K562 (cell line): Measurements from ENCODE around the gene DNAJC8. TPM values are rescaled to one million over a fixed set of nuclear protein-coding genes. Genes with fewer than 3 reads are reported as not detected.
A peak's percentile ranks its signal among the peaks of the same experiment; 100 is the strongest.

ENCODE experiments used
- ATAC-seq: fragments of 200-7000 bp; cut with Tn5 transposase; 3 replicates; pipeline ENCODE4 v1.9.1; 2020; ENCODE audit warnings: moderate library complexity
- BruUV-seq: library from RNA; stranded (reverse); fragments of 400-500 nt; replicated peaks from 2 replicates; lab custom pipeline; 2021; lab: Mats Ljungman, UMichigan
- CTCF ChIA-PET: fragments of 300-600 bp; formaldehyde crosslinking; extraction: SDS; loops from one replicate; lab custom pipeline; 2021; ENCODE audit warnings: low intra/inter-chr PET ratio; lab: Yijun Ruan, JAX
- POLR2A ChIA-PET: fragments of 300-600, 350-650 bp; sonication (Branson Sonifier 250); formaldehyde crosslinking; extraction: SDS; loops from one replicate; lab custom pipeline; 2021; ENCODE audit warnings: antibody characterized with exemption, inconsistent platforms; lab: Yijun Ruan, JAX
- DNase-seq, 4 experiments: peaks; one replicate each; pipeline versions ENCODE4 v3.0.0 to v3.0.0-alpha.2; 2011 to 2018; ENCODE audit warnings: low spot score in 3 of 4, mixed read lengths in 3 of 4; ENCODE audit errors: extremely low read depth in 1 of 4
- FAIRE-seq: peaks from 2 replicates; lab custom pipeline; 2011; peaks lifted over from hg19 to GRCh38; lab: Jason Lieb, UNC
- H2AFZ ChIP-seq: 2 replicates; pipeline ENCODE4 v1.6.0; 2011; ENCODE audit warnings: low read depth, low read length, control low read depth, inconsistent platforms
- H3K27ac ChIP-seq: fragments of 200-600 bp; 3 replicates; pipeline ENCODE4 v1.8.0; 2011; ENCODE audit warnings: low read depth, mild to moderate bottlenecking, control low read depth, inconsistent platforms, low read length, moderate library complexity, mixed read lengths; ENCODE audit errors: extremely low read depth
- H3K27me3 ChIP-seq, 2 experiments: fragments of 300-600 bp in 1 of 2; 2 replicates in 1 of 2; 3 replicates in 1 of 2; pipeline versions ENCODE4 v1.6.0 to v1.8.0; 2011; ENCODE audit warnings: inconsistent platforms in 2 of 2, low read length in 2 of 2, mild to moderate bottlenecking in 1 of 2, mixed read lengths in 1 of 2, moderate library complexity in 1 of 2; ENCODE audit not compliant: control insufficient read depth in 2 of 2, insufficient read depth in 2 of 2
- H3K36me3 ChIP-seq: fragments of 300-600 bp; 3 replicates; pipeline ENCODE4 v1.8.0; 2011; ENCODE audit warnings: mild to moderate bottlenecking, low read length, inconsistent platforms; ENCODE audit not compliant: control insufficient read depth, insufficient read depth
- H3K4me1 ChIP-seq, 2 experiments: fragments of 200-600 bp in 1 of 2; replicated peaks in 1 of 2; 2 replicates in 1 of 2; 3 replicates in 1 of 2; pipeline versions ENCODE4 v1.5.1 to v1.8.0; 2011; ENCODE audit warnings: inconsistent platforms in 2 of 2, low read length in 2 of 2, mild to moderate bottlenecking in 1 of 2, mixed read lengths in 1 of 2, moderate library complexity in 1 of 2; ENCODE audit not compliant: control insufficient read depth in 2 of 2, insufficient read depth in 2 of 2
- H3K4me2 ChIP-seq: 2 replicates; pipeline ENCODE4 v1.6.1; 2011; ENCODE audit warnings: low read length, control low read depth, inconsistent platforms, mixed read lengths; ENCODE audit not compliant: insufficient read depth
- H3K4me3 ChIP-seq: fragments of 200-600 bp; sonication (generic), shearing (Covaris generic); 2 replicates; pipeline ENCODE4 v1.5.1; 2016; ENCODE audit warnings: control low read depth, inconsistent platforms
- H3K79me2 ChIP-seq: fragments of 200-600 bp; 3 replicates; pipeline ENCODE4 v1.8.0; 2011; ENCODE audit warnings: low read length, inconsistent platforms; ENCODE audit not compliant: control insufficient read depth, insufficient read depth
- H3K9ac ChIP-seq, 2 experiments: 2 replicates each; pipeline versions ENCODE4 v1.6.0 to v1.6.1; 2011; ENCODE audit warnings: low read depth in 2 of 2, low read length in 2 of 2, control low read depth in 1 of 2, inconsistent platforms in 1 of 2, mild to moderate bottlenecking in 1 of 2, mixed read lengths in 1 of 2; ENCODE audit not compliant: insufficient read depth in 1 of 2
- H3K9me1 ChIP-seq: one replicate; pipeline ENCODE4 v1.6.0; 2011; ENCODE audit warnings: inconsistent platforms, mild to moderate bottlenecking, low read length, moderate library complexity; ENCODE audit not compliant: control insufficient read depth, insufficient read depth
- H3K9me3 ChIP-seq: replicated peaks from 2 replicates; pipeline ENCODE4 v1.5.1; 2011; ENCODE audit warnings: low read depth, low read length, inconsistent platforms; ENCODE audit not compliant: control insufficient read depth, insufficient read depth
- H4K20me1 ChIP-seq: replicated peaks from 2 replicates; pipeline ENCODE4 v1.6.1; 2011; ENCODE audit warnings: low read length, inconsistent platforms, mixed read lengths; ENCODE audit not compliant: control insufficient read depth, insufficient read depth
- AFF1 ChIP-seq, 2 experiments: fragments of 450-650 bp; IDR thresholded peaks; 2 replicates each; pipeline ENCODE4 v1.6.1; 2018; ENCODE audit warnings: mild to moderate bottlenecking in 2 of 2, low read depth in 1 of 2; ENCODE audit not compliant: partially characterized antibody in 2 of 2
- ETS1 ChIP-seq: conservative IDR thresholded peaks from 2 replicates; pipeline ENCODE4 v1.6.1; 2011; ENCODE audit warnings: low read depth, mild to moderate bottlenecking, low read length; ENCODE audit not compliant: control insufficient read depth
- POLR2G ChIP-seq: fragments of 200-400 bp; formaldehyde crosslinking; IDR thresholded peaks from 2 replicates; pipeline ENCODE4 v1.6.1; 2017; ENCODE audit warnings: low read depth, mild to moderate bottlenecking, antibody characterized with exemption, low read length, moderate library complexity
- RBFOX2 ChIP-seq: fragments of 200-400 bp; formaldehyde crosslinking; IDR thresholded peaks from 2 replicates; pipeline ENCODE4 v1.6.1; 2017; ENCODE audit warnings: low read depth, mild to moderate bottlenecking, low read length, moderate library complexity
- RBM22 ChIP-seq: fragments of 200-400 bp; formaldehyde crosslinking; IDR thresholded peaks from 2 replicates; pipeline ENCODE4 v1.6.1; 2018; ENCODE audit warnings: low read length, low read depth; ENCODE audit not compliant: poor library complexity, severe bottlenecking
- ZNF212 ChIP-seq: fragments of 450-650 bp; formaldehyde crosslinking; IDR thresholded peaks from 2 replicates; pipeline ENCODE4 v1.4.0; 2020; ENCODE audit warnings: mild to moderate bottlenecking
- ZNF316 ChIP-seq: fragments of 450-650 bp; IDR thresholded peaks from 2 replicates; pipeline ENCODE4 v1.6.1; 2016
- WGBS: fragments of 100-300 bp; shearing (Covaris generic); methylation state at CpG from one replicate; pipeline ENCODE4 v1.1.6; 2016; ENCODE audit warnings: low coverage, mixed read lengths; ENCODE audit not compliant: insufficient coverage; ENCODE audit errors: missing lambda C conversion rate; 5-methylcytosine and 5-hydroxymethylcytosine counted together
- in situ Hi-C: fragments of 300-500 bp; cut with MboI; formaldehyde crosslinking; loops from 4 replicates; pipeline ENCODE4 v1.15.0; 2018; ENCODE audit warnings: inconsistent platforms, mixed read lengths
- intact Hi-C: fragments of 100-400 bp; cut with micrococcal nuclease; formaldehyde crosslinking; loops from 2 replicates; pipeline ENCODE4 v1.14.2; 2022
- polyA plus RNA-seq, 8 experiments: library from polyadenylated mRNA; depleted of rRNA in 4 of 8; stranded (reverse) in 5 of 8; unstranded in 3 of 8; fragments of >200 nt; fragmentation: Nextera tagmentation in 2 of 8; fragmentation: Illumina TruSeq in 1 of 8; extraction: Ambion mirVana in 2 of 8; extraction: Trizol in 1 of 8; gene quantifications; 2 replicates each; pipeline versions ENCODE4 v1.2.1 to v1.2.3, GENCODE V29; 2011 to 2014; ENCODE audit warnings: inconsistent platforms in 1 of 8, missing spikeins in 1 of 8
- total RNA-seq, 7 experiments: library from RNA; depleted of rRNA in 6 of 7; stranded (reverse); fragments of >200 nt in 6 of 7; fragmentation: Illumina TruSeq in 2 of 7; extraction: Trizol in 2 of 7; gene quantifications; 2 replicates each; pipeline versions ENCODE4 v1.2.1 to v1.2.3, GENCODE V29; 2011 to 2021; ENCODE audit warnings: low replicate concordance in 1 of 7

The DNAJC8 gene
- total and polyA plus RNA-seq, 9 of the 15 experiments (the other 6 are each of a cell fraction or from before 2014, with no cell fraction given): 143 to 508 (median 209) TPM

- DNase-seq (peak in 2 of 4 experiments; percentile 10 to 16), ATAC-seq (no peak), FAIRE-seq (no peak)
- H3K9me3 ChIP-seq: no peaks in the 10 kb centered on the region
- H3K27me3 ChIP-seq: no peaks in the 10 kb centered on the region
- H3K9ac ChIP-seq: peak overlapping the region in 1 of 2 experiments; percentile 73; a peak in 1 of 4 replicates
- intact Hi-C loops: no loop called here
- no peak overlapping the region for H3K4me2 ChIP-seq
- in situ Hi-C loops: no loop called here
- ChIA-PET POLR2A (interaction anchor here (0.6 to 22.4 kb wide), 10 partner anchors 4 to 69 kb away, joined by 3 to 547 read pairs (median 4); partner anchors contain the start of genes ATP5IF1 and SESN2), CTCF (no interaction called here)
- no peak overlapping the region for H2AFZ ChIP-seq
- H4K20me1 ChIP-seq: peaks cover 11% of the 10 kb centered on the region
- H3K79me2 ChIP-seq: peaks cover 27% of the 10 kb centered on the region
- H3K9me1 ChIP-seq: no peaks in the 10 kb centered on the region
- H3K4me3 ChIP-seq: no peak overlapping the region
- no TSS peak for BruUV-seq
- no peak overlapping the region for H3K27ac ChIP-seq
- peaks cover 75% of the 10 kb centered on the region; the same call in 2 of the 3 replicates for H3K36me3 ChIP-seq
- WGBS: 93% methylated on average over 20 of the region's 20 CpGs
- H3K4me1 ChIP-seq: peaks cover 8 to 16% of the 10 kb centered on the region in 2 experiments; a peak in 4 of 5 replicates
- TF ChIP-seq ETS1 (no peak), ZNF316 (no peak), POLR2G (peak; percentile 65), RBFOX2 (peak; percentile 69), AFF1 (IDR thresholded peaks at IDR 0.05; ENCODE audit: low read depth in 1 of 2, partially characterized antibody in 2 of 2) (no peak), RBM22 (peak; percentile 93), ZNF212 (no peak)
Observed at GRCh38 chr1:28272215-28272852, 39.5 kb upstream of the DNAJC8 start.
